PC-9 (cell line): ENCODE results near the gene USP34. TPM values are rescaled to one million over a fixed set of nuclear protein-coding genes. Genes with fewer than 3 reads are reported as not detected.
A peak's percentile ranks its signal among the peaks of the same experiment; 100 is the strongest.

ENCODE experiments used
- Bru-seq: library from RNA; stranded (reverse); fragments of 400-500 nt; gene quantifications from one replicate; lab custom pipeline; 2021; lab: Mats Ljungman, UMichigan
- BruChase-seq, 2 experiments: library from RNA; stranded (reverse); fragments of 400-500 nt; gene quantifications; one replicate each; lab custom pipeline; 2021; lab: Mats Ljungman, UMichigan
- BruUV-seq: library from RNA; stranded (reverse); fragments of 400-500 nt; replicated peaks from 2 replicates; lab custom pipeline; 2021; lab: Mats Ljungman, UMichigan
- CTCF ChIA-PET: fragments of 300-600 bp; sonication (Branson Sonifier 250); formaldehyde crosslinking; loops from one replicate; lab custom pipeline; 2022; ENCODE audit warnings: antibody characterized with exemption; lab: Charles Lee
- POLR2A ChIA-PET: fragments of 300-600 bp; sonication (Branson Sonifier 250); formaldehyde crosslinking; loops from one replicate; lab custom pipeline; 2022; ENCODE audit warnings: antibody characterized with exemption; ENCODE audit not compliant: unreplicated experiment; lab: Charles Lee
- DNase-seq, 2 experiments: peaks; one replicate each; pipeline versions ENCODE4 v3.0.0 to v3.0.0-alpha.2; 2015 to 2022; ENCODE audit warnings: mixed read lengths in 1 of 2
- H2AFZ ChIP-seq: fragments of 200-600 bp; sonication (generic); 2 replicates; pipeline ENCODE4 v1.8.1; 2017; ENCODE audit warnings: antibody characterized with exemption
- H3F3A ChIP-seq: fragments of 200-600 bp; sonication (generic); 2 replicates; pipeline ENCODE4 v1.8.1; 2017; ENCODE audit warnings: antibody characterized with exemption, mild to moderate bottlenecking, low read depth; ENCODE audit not compliant: insufficient read depth
- H3K27ac ChIP-seq: fragments of 200-600 bp; sonication (generic); 2 replicates; pipeline ENCODE4 v1.6.1; 2016; ENCODE audit warnings: mixed run types
- H3K27me3 ChIP-seq: fragments of 200-600 bp; sonication (generic); 2 replicates; pipeline ENCODE4 v1.6.1; 2016; ENCODE audit warnings: low read depth, mixed run types; ENCODE audit not compliant: insufficient read depth
- H3K36me3 ChIP-seq: fragments of 200-600 bp; sonication (generic); 2 replicates; pipeline ENCODE4 v1.6.1; 2016; ENCODE audit warnings: low read depth, mixed run types
- H3K4me1 ChIP-seq: fragments of 200-600 bp; sonication (generic); replicated peaks from 2 replicates; pipeline ENCODE4 v1.6.1; 2016; ENCODE audit warnings: mixed run types; ENCODE audit not compliant: insufficient read depth
- H3K4me2 ChIP-seq: fragments of 200-600 bp; sonication (generic); 2 replicates; pipeline ENCODE4 v1.6.1; 2017; ENCODE audit warnings: mixed run types
- H3K4me3 ChIP-seq: fragments of 200-600 bp; sonication (generic); 2 replicates; pipeline ENCODE4 v1.6.1; 2016; ENCODE audit warnings: mixed run types
- H3K79me2 ChIP-seq: fragments of 200-600 bp; sonication (generic); 2 replicates; pipeline ENCODE4 v1.6.1; 2017; ENCODE audit warnings: low read depth, mixed run types
- H3K9me2 ChIP-seq: fragments of 200-600 bp; sonication (generic); 2 replicates; pipeline ENCODE4 v1.8.1; 2017; ENCODE audit warnings: mild to moderate bottlenecking; ENCODE audit not compliant: insufficient read depth
- H3K9me3 ChIP-seq: fragments of 200-600 bp; sonication (generic); 2 replicates; pipeline ENCODE4 v1.8.1; 2016; ENCODE audit warnings: low read depth; ENCODE audit not compliant: insufficient read depth
- H4K20me1 ChIP-seq: fragments of 200-600 bp; sonication (generic); 2 replicates; pipeline ENCODE4 v1.8.1; 2017; ENCODE audit not compliant: insufficient read depth
- CTCF ChIP-seq: fragments of 200-600 bp; sonication (generic); conservative IDR thresholded peaks from 2 replicates; pipeline ENCODE4 v1.6.1; 2017; ENCODE audit warnings: mixed run types, antibody characterized with exemption, mild to moderate bottlenecking, moderate library complexity
- EZH2 ChIP-seq: fragments of 200-600 bp; sonication (generic); IDR thresholded peaks from 2 replicates; pipeline ENCODE4 v1.8.0; 2017; ENCODE audit warnings: antibody characterized with exemption, low read depth
- intact Hi-C: fragments of 100-400 bp; cut with micrococcal nuclease; formaldehyde crosslinking; loops from one replicate; pipeline ENCODE4 v1.10.0; 2022; ENCODE audit not compliant: unreplicated experiment
- long read RNA-seq: library from polyadenylated mRNA; stranded (forward); transcript quantifications from one replicate; pipeline ENCODE4 v2.0.0, GENCODE V29; 2022
- total RNA-seq: library from RNA; stranded (reverse); gene quantifications from 2 replicates; pipeline ENCODE4 v1.2.3, GENCODE V29; 2021

The USP34 gene
- 85.4 and 120 TPM in 2 replicates for total RNA-seq
- Bru-seq, nascent RNA: percentile 94 among the genes with signal in this experiment
- percentile 95 among the genes with signal in this experiment for BruChase-seq, experiment 1, labeled RNA remaining after a 2-hour chase
- BruChase-seq, experiment 2, labeled RNA remaining after a 6-hour chase: percentile 91 among the genes with signal in this experiment
- long read RNA-seq, full-length matches to known transcripts: 1 of 17 reads
- long read RNA-seq, partial matches to known transcripts: 11 of 17 reads
- long read RNA-seq, other reads (novel, unspliced or antisense): 5 of 17 reads

GRCh38 chr2:61470965-61471904 lies at the start of gene USP34:
Gene USP34 (minus strand): TSS chr2:61471087. CDS start chr2:61470692, 395 bp downstream.
- Histone ChIP-seq H3K9me3 (no peaks in the 10 kb centered on the region), H2AFZ (peak within 1 kb of the TSS; percentile 94), H3K9me2 (no peaks in the 10 kb centered on the region), H3K4me3 (peak within 1 kb of the TSS; percentile 79), H3K27ac (peak within 1 kb of the TSS; percentile 80), H3K4me2 (peak within 1 kb of the TSS; percentile 92), H3K36me3 (peaks cover 14% of the 10 kb centered on the region; the same call in 1 of the 2 replicates), H3K79me2 (peaks cover 56% of the 10 kb centered on the region), H3K27me3 (no peaks in the 10 kb centered on the region), H3F3A (peaks cover 38% of the 10 kb centered on the region; the same call in 1 of the 2 replicates), H3K4me1 (peaks cover 18% of the 10 kb centered on the region), H4K20me1 (peaks cover 29% of the 10 kb centered on the region)
- BruUV-seq: TSS peak; percentile 64
- intact Hi-C loops: no loop called here
- CTCF ChIA-PET: no interaction called here
- TF ChIP-seq EZH2: no peak
- no peak for TF ChIP-seq CTCF
- POLR2A ChIA-PET: no interaction called here
- DNase-seq: peak; percentile 81 to 90

- H3K4me2 ChIP-seq: no peak overlapping the region
- no peak for DNase-seq
- intact Hi-C loops: no loop called here
- H3K36me3 ChIP-seq: peaks cover 61% of the 10 kb centered on the region
- peaks cover 78% of the 10 kb centered on the region for H4K20me1 ChIP-seq
- TF ChIP-seq CTCF (no peak), EZH2 (no peak)
- no TSS peak for BruUV-seq
- H3F3A ChIP-seq: peaks cover 36% of the 10 kb centered on the region
- CTCF ChIA-PET: no interaction called here
- H3K9me3 ChIP-seq: no peaks in the 10 kb centered on the region
- H3K27ac ChIP-seq: no peak overlapping the region
- H3K79me2 ChIP-seq: peaks cover 96% of the 10 kb centered on the region
- no peaks in the 10 kb centered on the region for H3K27me3 ChIP-seq
- no peak overlapping the region for H2AFZ ChIP-seq
- H3K4me3 ChIP-seq: no peak overlapping the region
- no peaks in the 10 kb centered on the region for H3K4me1 ChIP-seq
- no peaks in the 10 kb centered on the region for H3K9me2 ChIP-seq
- POLR2A ChIA-PET: no interaction called here
Measured at GRCh38 chr2:61520261-61520660, 49.4 kb upstream of the USP34 start.

GRCh38 chr2:61512768-61513398 lies 42.0 kb upstream of the USP34 start:
- BruUV-seq: no TSS peak
- ChIA-PET POLR2A (no interaction called here), CTCF (interaction anchor here (0.6 kb wide), 1 partner anchor 386 kb away, joined by 4 read pairs; no protein-coding TSS in a partner anchor)
- H3K4me1 ChIP-seq: no peaks in the 10 kb centered on the region
- 0 out of 2 replicates have a peak overlapping the region, but pooled peaks have one; percentile 0 for H3K27ac ChIP-seq
- no peak overlapping the region for H2AFZ ChIP-seq
- peaks cover 71% of the 10 kb centered on the region for H3K36me3 ChIP-seq
- H3K27me3 ChIP-seq: no peaks in the 10 kb centered on the region
- peaks cover 98% of the 10 kb centered on the region for H3K79me2 ChIP-seq
- H4K20me1 ChIP-seq: peaks cover 70% of the 10 kb centered on the region
- no peaks in the 10 kb centered on the region for H3K9me3 ChIP-seq
- H3K9me2 ChIP-seq: no peaks in the 10 kb centered on the region
- H3F3A ChIP-seq: peaks cover 46% of the 10 kb centered on the region
- no peak overlapping the region for H3K4me3 ChIP-seq
- no peak overlapping the region for H3K4me2 ChIP-seq
- intact Hi-C loops: no loop called here
- no peak for DNase-seq
- TF ChIP-seq EZH2 (no peak), CTCF (no peak)
